GM19438 (cell line): ENCODE results near the gene PANX1.

Experiments used
- ATAC-seq: cut with Tn5 transposase; IDR thresholded peaks from one replicate; pipeline ENCODE4 v1.9.1; 2021; ENCODE audit warnings: low read depth; ENCODE audit not compliant: unreplicated experiment

PANX1 gene

GRCh38 chr11:94183251-94183885 lies 54.7 kb downstream of the PANX1 start:
- ATAC-seq, result no peak

GRCh38 chr11:94183886-94184264 lies 55.2 kb downstream of the PANX1 start:
- peak; percentile 60 for ATAC-seq

GRCh38 chr11:94184362-94184761 lies 55.7 kb downstream of the PANX1 start:
- no peak for ATAC-seq

- no peak for ATAC-seq
Observed at GRCh38 chr11:94184846-94185245, 56.2 kb downstream of the PANX1 start.

GRCh38 chr11:94185416-94186084 lies 56.9 kb downstream of the PANX1 start:
- no peak for ATAC-seq

- no peak for ATAC-seq
Observed at GRCh38 chr11:94186342-94187203, 57.9 kb downstream of the PANX1 start.

- ATAC-seq, result no peak
Observed at GRCh38 chr11:94193288-94193687, 64.6 kb downstream of the PANX1 start.

GRCh38 chr11:94194712-94195111 lies 66.1 kb downstream of the PANX1 start:
- ATAC-seq, result no peak

GRCh38 chr11:94196363-94196762 lies 67.7 kb downstream of the PANX1 start:
- no peak for ATAC-seq

- ATAC-seq, result no peak
Observed at GRCh38 chr11:94198718-94199117, 70.1 kb downstream of the PANX1 start.

GRCh38 chr11:94199136-94200130 lies 70.8 kb downstream of the PANX1 start:
- ATAC-seq, result no peak

- no peak for ATAC-seq
Observed at GRCh38 chr11:94201004-94201465, 72.4 kb downstream of the PANX1 start.

- no peak for ATAC-seq
Observed at GRCh38 chr11:94203070-94203469, 74.4 kb downstream of the PANX1 start.

GRCh38 chr11:94211261-94211830 lies 82.7 kb downstream of the PANX1 start:
- ATAC-seq, result no peak

- no peak for ATAC-seq
Observed at GRCh38 chr11:94212898-94213297, 84.3 kb downstream of the PANX1 start.

- no peak for ATAC-seq
Observed at GRCh38 chr11:94217705-94218104, 89.1 kb downstream of the PANX1 start.

- ATAC-seq, result no peak
Observed at GRCh38 chr11:94218372-94218771, 89.7 kb downstream of the PANX1 start.

GRCh38 chr11:94219771-94220170 lies 91.1 kb downstream of the PANX1 start:
- ATAC-seq, result no peak

GRCh38 chr11:94224078-94224477 lies 95.4 kb downstream of the PANX1 start:
- ATAC-seq, result no peak
